ENCODE results near the gene DNASE1L2. TPM values are rescaled to one million over a fixed set of nuclear protein-coding genes. Genes with fewer than 3 reads are reported as not detected.

Gene DNASE1L2, protein sequence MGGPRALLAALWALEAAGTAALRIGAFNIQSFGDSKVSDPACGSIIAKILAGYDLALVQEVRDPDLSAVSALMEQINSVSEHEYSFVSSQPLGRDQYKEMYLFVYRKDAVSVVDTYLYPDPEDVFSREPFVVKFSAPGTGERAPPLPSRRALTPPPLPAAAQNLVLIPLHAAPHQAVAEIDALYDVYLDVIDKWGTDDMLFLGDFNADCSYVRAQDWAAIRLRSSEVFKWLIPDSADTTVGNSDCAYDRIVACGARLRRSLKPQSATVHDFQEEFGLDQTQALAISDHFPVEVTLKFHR
- total RNA-seq (0.89 TPM), polyA plus RNA-seq (ENCODE audit: insufficient read depth in 1 of 8, insufficient read length in 8 of 8, low replicate concordance in 1 of 8) (1 to 10 TPM in 1 of 8 donors, under 1 TPM in 7; 0.60 to 1.2 (median 0.84) TPM)
- long read RNA-seq, donor 1, result 0 reads
- long read RNA-seq, donor 2, result 0 reads
- long read RNA-seq, donor 3, result 0 reads
- long read RNA-seq, donor 4, result 0 reads
- long read RNA-seq, donor 5, result 0 reads
- long read RNA-seq, donor 6, result 0 reads
- long read RNA-seq, donor 7, result 0 reads
- long read RNA-seq, donor 8, result 0 reads
- long read RNA-seq, donor 9, result 0 reads
- long read RNA-seq, donor 10, result 0 reads
- long read RNA-seq, donor 11, result 0 reads

DNA sequence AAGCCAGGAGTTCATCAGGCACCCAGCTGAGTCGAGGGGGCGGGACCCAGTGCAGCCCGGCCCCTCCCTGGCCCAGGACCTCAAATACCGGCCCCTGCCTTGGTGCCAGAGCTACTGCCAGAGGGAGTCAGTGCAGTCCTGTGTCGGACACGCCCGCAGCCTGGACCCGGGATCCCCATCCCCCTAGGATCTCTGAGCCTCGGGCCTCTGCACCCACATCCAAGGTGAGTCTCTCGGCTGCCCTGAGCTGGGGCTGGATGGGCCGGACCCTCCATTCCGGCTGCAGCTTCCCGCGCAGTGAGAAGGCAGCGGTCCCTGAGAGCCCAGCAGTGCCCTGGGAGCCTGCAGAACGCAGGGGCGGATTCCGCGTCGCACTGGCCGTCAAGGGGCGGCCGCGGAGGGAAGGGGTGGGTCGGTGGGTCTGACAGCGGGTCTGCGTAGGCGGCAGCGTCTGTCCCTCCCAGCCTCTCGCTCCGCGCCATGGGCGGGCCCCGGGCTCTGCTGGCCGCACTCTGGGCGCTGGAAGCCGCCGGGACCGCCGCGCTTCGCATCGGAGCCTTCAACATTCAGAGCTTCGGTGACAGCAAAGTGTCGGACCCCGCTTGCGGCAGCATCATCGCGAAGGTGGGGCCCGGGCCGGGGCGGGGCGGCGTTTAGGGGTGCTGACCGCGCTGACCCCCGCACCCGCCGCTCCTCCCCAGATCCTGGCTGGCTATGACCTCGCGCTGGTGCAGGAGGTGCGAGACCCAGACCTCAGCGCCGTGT, at the start of gene DNASE1L2:
TSS of gene DNASE1L2 (plus strand) at position 108 of the 765 bp plus-strand sequence. CDS start at position 481, 373 bp downstream.
- DNase-seq, result peak; percentile 49
- H3K4me1 ChIP-seq (ENCODE audit: control insufficient read depth, insufficient read depth, low read length), result peaks cover 22% of the 10 kb centered on the region
- no peaks in the 10 kb centered on the region for H3K9me3 ChIP-seq (replicated peaks; ENCODE audit: control insufficient read depth, low read depth, low read length)
- peaks cover 64% of the 10 kb centered on the region for H3K36me3 ChIP-seq (ENCODE audit: control insufficient read depth, insufficient read depth, low read length)
- 4% methylated on average over 63 of the region's 64 CpGs for WGBS (ENCODE audit: insufficient coverage)
- no peak within 1 kb of the TSS for H3K27ac ChIP-seq (ENCODE audit: low read length)
- H3K4me3 ChIP-seq (ENCODE audit: low read length), result peak within 1 kb of the TSS; percentile 10
- H3K27me3 ChIP-seq (ENCODE audit: control insufficient read depth, insufficient read depth, low read length), result peaks cover 37% of the 10 kb centered on the region

DNA sequence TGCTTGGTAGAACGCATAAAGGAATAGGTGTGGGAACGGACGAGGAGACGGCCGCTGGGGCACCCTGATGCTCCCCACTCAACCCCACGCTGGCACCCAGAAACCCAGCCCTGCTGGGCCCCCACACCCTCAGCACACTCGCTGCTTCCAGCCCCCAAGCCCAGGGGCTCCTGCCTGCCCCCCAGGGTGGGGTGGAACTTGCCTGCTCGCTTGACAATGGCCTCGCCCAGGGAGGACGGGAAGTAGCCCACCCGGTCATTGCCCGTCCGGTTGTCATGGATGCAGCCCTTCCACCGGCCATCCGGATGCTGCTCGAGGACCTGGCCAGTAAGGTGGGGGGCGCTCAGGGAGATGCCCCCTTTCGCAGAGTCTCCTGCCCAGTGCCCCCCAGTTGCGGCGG, 49.7 kb upstream of the DNASE1L2 start:
- DNase-seq, result no peak
- Histone ChIP-seq H3K4me1 (ENCODE audit: control insufficient read depth, insufficient read depth, low read length) (no peaks in the 10 kb centered on the region), H3K4me3 (ENCODE audit: low read length) (no peak overlapping the region), H3K36me3 (ENCODE audit: control insufficient read depth, insufficient read depth, low read length) (peaks cover 3% of the 10 kb centered on the region), H3K27ac (ENCODE audit: low read length) (no peak overlapping the region), H3K9me3 (replicated peaks; ENCODE audit: control insufficient read depth, low read depth, low read length) (no peaks in the 10 kb centered on the region), H3K27me3 (ENCODE audit: control insufficient read depth, insufficient read depth, low read length) (no peaks in the 10 kb centered on the region)
- 82% methylated on average over 17 of the region's 20 CpGs for WGBS (ENCODE audit: insufficient coverage)

DNA sequence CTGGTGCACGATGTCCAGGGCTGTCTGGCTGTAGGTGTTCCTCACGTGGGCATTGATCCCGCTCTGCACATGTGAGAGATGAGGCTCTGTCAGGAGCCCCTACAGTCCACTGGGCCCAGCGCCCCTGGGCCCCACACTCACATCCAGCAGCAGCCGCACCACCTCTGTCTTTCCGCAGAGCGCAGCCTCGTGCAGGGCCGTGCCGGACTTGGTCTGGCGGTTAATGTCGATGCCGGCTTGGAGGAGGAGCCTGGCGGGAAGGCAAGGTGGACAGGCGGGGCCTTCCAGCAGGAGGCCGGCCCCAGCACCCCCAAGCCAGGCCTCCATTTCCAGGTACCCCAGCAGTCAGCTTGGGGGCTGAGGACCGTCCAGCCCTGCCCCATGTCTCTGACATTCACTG, 49.0 kb upstream of the DNASE1L2 start:
- DNase-seq, result no peak
- no peaks in the 10 kb centered on the region for H3K4me1 ChIP-seq (ENCODE audit: control insufficient read depth, insufficient read depth, low read length)

DNA sequence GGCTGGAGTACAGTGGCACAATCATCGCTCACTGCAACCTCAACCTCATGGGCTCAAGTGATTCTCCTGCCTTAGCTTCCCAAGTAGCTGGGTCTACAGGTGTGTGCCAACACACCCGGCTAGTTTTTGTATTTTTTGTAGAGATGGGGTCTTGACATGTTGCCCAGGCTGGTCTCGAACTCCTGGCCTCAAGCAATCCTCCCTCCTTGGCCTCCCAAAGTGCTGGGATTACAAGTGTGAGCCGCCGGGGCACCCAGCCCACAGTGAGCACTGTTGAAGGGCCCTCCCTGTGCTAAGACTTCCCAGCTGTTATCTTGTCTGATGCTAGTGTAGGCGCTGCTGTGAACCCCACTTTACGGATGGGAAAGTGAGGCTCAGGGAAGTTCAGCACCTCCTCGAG, 47.8 kb upstream of the DNASE1L2 start:
- H3K4me1 ChIP-seq (ENCODE audit: control insufficient read depth, insufficient read depth, low read length), result no peaks in the 10 kb centered on the region
- H3K27ac ChIP-seq (ENCODE audit: low read length), result no peak overlapping the region
- no peaks in the 10 kb centered on the region for H3K9me3 ChIP-seq (replicated peaks; ENCODE audit: control insufficient read depth, low read depth, low read length)
- peaks cover 3% of the 10 kb centered on the region for H3K36me3 ChIP-seq (ENCODE audit: control insufficient read depth, insufficient read depth, low read length)
- WGBS (ENCODE audit: insufficient coverage), result 94% methylated on average over 6 of the region's 8 CpGs
- H3K4me3 ChIP-seq (ENCODE audit: low read length), result no peak overlapping the region
- H3K27me3 ChIP-seq (ENCODE audit: control insufficient read depth, insufficient read depth, low read length), result peaks cover under 1% of the 10 kb centered on the region
- DNase-seq, result no peak

More for the DNA sequence above, 49.0 kb upstream of the DNASE1L2 start:
- Histone ChIP-seq H3K9me3 (replicated peaks; ENCODE audit: control insufficient read depth, low read depth, low read length) (no peaks in the 10 kb centered on the region), H3K36me3 (ENCODE audit: control insufficient read depth, insufficient read depth, low read length) (peaks cover 3% of the 10 kb centered on the region), H3K27me3 (ENCODE audit: control insufficient read depth, insufficient read depth, low read length) (no peaks in the 10 kb centered on the region), H3K27ac (ENCODE audit: low read length) (no peak overlapping the region), H3K4me3 (ENCODE audit: low read length) (no peak overlapping the region)
- 59% methylated on average over 16 of the region's 17 CpGs for WGBS (ENCODE audit: insufficient coverage)

DNA sequence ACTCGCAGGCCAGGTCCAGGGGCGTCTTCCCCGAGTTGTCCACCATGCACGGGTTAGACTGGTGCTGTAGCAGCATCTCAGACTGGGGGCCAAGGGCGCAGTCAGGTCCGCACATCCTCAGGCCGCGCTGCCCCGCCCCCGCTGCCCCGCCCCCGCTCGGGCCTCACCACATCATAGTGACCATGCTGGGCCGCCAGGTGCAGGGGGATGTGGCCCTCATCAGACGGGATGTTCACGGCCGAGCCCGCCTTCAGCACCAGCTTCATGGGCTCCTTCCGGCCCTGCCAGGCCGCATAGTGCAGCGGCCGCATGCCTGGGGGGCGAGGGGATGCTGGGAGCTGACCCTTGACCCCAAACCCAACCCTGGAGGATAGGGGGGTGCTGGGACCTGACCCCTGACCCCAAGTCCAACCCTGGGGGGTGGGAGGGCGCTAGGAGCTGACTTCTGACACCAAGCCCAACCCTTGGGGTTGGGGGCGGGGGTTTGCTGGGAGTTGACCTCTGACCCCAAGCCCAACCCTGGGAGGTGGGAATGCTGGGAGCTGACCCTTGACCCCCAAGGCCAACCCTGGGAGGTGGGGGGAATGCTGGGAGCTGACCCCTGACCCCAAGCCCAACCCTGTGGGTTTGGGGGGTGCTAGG, 46.9 kb upstream of the DNASE1L2 start:
- DNase-seq, result no peak
- Histone ChIP-seq H3K9me3 (replicated peaks; ENCODE audit: control insufficient read depth, low read depth, low read length) (no peaks in the 10 kb centered on the region), H3K4me3 (ENCODE audit: low read length) (no peak overlapping the region), H3K27ac (ENCODE audit: low read length) (no peak overlapping the region), H3K27me3 (ENCODE audit: control insufficient read depth, insufficient read depth, low read length) (peaks cover 9% of the 10 kb centered on the region), H3K36me3 (ENCODE audit: control insufficient read depth, insufficient read depth, low read length) (peaks cover 3% of the 10 kb centered on the region), H3K4me1 (ENCODE audit: control insufficient read depth, insufficient read depth, low read length) (peaks cover 2% of the 10 kb centered on the region)
- WGBS (ENCODE audit: insufficient coverage), result 87% methylated on average over 16 of the region's 25 CpGs

DNA sequence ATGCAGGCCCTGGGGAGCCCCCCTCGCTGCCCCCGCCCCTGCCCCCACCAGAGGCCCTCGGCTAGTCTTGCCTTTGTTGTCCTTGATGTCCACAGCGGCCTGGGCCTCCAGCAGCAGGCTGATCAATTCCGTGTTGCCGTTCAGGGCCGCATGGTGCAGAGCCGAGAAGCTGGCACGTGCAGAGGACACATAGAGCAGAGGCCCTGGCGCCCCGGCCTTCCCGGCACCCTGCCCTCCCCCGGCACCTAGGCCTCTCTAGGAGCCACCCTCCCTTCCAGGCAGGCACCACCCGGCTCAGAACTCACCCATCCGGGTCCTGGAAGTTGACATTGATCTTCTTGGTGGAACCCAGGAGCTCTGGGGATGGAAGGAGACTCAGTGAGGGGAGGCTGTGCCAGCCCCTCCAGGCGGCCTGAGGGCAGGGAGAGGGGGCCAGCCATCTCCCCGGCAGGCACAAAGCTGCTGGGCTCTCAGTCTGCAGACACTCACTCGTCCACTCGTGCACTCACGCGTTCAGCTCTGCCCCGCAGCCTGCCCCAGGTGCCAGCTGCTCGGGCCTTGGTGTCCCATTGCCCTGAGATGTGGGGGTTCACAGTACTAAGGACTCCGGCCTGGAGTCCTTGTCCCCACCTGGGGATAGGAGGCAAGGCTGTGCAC, 46.1 kb upstream of the DNASE1L2 start:
- no peak for DNase-seq
- H3K27me3 ChIP-seq (ENCODE audit: control insufficient read depth, insufficient read depth, low read length), result peaks cover 17% of the 10 kb centered on the region
- no peak overlapping the region for H3K4me3 ChIP-seq (ENCODE audit: low read length)
- H3K4me1 ChIP-seq (ENCODE audit: control insufficient read depth, insufficient read depth, low read length), result peaks cover 10% of the 10 kb centered on the region
- H3K27ac ChIP-seq (ENCODE audit: low read length), result no peak overlapping the region
- WGBS (ENCODE audit: insufficient coverage), result 67% methylated on average over 15 of the region's 24 CpGs
- H3K36me3 ChIP-seq (ENCODE audit: control insufficient read depth, insufficient read depth, low read length), result peaks cover 3% of the 10 kb centered on the region
- H3K9me3 ChIP-seq (replicated peaks; ENCODE audit: control insufficient read depth, low read depth, low read length), result no peaks in the 10 kb centered on the region

DNA sequence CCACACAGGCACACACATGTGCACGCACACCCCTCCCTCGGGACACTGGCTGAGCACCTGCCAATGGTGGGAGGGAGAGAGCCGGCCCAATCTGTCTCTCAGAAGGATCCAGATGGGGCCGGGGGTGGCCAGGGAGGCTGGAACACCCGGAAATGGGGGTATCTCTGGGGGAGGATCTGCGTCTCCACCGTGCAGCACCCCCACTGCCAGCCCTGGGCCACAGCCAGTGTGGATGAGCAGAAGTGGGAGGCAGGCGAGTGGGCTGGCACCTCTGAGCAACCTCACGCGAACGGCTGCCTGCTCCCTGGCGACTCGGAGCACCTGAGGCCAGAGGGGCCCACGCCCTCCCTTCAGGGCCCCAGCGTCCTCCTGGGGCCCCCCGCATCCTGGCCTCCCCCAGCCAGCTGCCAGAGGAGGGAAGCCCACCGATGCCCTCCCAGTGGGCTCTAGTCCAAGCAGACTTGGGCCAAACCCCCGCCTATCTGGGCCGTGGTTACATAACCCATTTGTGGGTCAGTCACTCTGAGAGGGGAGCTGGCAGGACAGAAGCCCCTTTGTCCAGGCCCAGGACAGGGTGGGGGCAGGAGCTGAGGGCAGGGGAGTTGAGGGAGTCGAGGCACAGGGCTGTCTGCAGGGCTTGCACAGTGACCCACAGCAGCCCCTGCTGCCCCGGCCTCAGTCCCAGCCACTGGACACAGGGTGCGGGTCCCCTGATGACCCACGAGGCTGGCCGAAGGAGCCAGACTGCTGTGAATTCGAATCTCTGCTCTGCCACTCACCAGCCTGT, 45.4 kb upstream of the DNASE1L2 start:
- Histone ChIP-seq H3K4me1 (ENCODE audit: control insufficient read depth, insufficient read depth, low read length) (peaks cover 17% of the 10 kb centered on the region), H3K27me3 (ENCODE audit: control insufficient read depth, insufficient read depth, low read length) (peaks cover 24% of the 10 kb centered on the region), H3K27ac (ENCODE audit: low read length) (no peak overlapping the region), H3K36me3 (ENCODE audit: control insufficient read depth, insufficient read depth, low read length) (peaks cover 3% of the 10 kb centered on the region), H3K4me3 (ENCODE audit: low read length) (no peak overlapping the region), H3K9me3 (replicated peaks; ENCODE audit: control insufficient read depth, low read depth, low read length) (no peaks in the 10 kb centered on the region)
- no peak for DNase-seq
- WGBS (ENCODE audit: insufficient coverage), result 63% methylated on average over 20 of the region's 25 CpGs

DNA sequence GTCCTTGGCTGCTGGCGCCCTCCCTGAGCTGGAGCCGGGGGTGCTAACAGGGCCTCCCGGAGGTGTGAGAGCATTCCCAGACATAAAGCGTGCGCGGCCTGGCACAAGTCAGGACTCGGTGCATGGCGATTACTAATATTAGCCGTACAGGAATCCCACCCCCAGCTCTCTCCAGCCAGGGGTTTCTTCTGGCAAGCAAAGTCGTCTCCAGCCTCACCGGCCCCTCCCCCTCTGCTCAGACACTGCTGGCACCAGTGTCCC, 44.9 kb upstream of the DNASE1L2 start:
- Histone ChIP-seq H3K36me3 (ENCODE audit: control insufficient read depth, insufficient read depth, low read length) (no peaks in the 10 kb centered on the region), H3K4me1 (ENCODE audit: control insufficient read depth, insufficient read depth, low read length) (peaks cover 18% of the 10 kb centered on the region), H3K9me3 (replicated peaks; ENCODE audit: control insufficient read depth, low read depth, low read length) (no peaks in the 10 kb centered on the region), H3K4me3 (ENCODE audit: low read length) (no peak overlapping the region), H3K27me3 (ENCODE audit: control insufficient read depth, insufficient read depth, low read length) (peaks cover 25% of the 10 kb centered on the region), H3K27ac (ENCODE audit: low read length) (no peak overlapping the region)
- no peak for DNase-seq
- 66% methylated on average over 11 of the region's 11 CpGs for WGBS (ENCODE audit: insufficient coverage)

DNA sequence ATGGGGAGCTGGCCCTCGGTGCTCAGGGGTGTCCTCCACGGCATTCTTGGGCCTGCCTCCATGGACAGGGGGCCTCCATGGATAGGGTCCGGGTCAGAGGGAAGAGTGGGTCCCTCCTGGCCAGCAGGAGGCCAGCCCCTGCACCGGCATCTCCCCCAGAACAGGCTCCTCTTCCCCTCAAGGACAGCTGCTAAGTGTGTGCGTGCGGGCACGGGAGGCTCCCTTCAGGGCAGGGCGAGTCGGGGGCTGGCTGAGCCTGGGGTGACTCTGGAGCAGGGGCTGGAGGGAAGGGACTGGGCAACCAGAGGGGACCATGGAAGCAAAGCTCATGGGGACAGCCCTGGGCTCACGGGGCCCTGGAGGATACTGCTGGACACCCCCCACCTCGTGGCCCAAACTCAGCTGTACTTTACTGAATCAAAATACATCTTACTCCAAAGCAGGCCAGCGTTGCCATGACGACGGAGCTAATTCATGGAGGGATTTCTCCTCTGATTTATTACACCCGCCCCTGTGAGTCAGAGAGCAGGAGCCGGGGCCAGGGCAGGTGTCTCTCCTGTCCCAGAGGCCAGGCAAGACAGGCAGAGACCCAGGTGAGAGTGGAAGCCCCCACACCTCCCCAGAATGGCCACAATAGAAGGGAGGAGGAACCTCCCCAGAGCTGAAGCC, 41.9 kb upstream of the DNASE1L2 start:
- Histone ChIP-seq H3K36me3 (ENCODE audit: control insufficient read depth, insufficient read depth, low read length) (no peaks in the 10 kb centered on the region), H3K27me3 (ENCODE audit: control insufficient read depth, insufficient read depth, low read length) (peaks cover 45% of the 10 kb centered on the region), H3K4me3 (ENCODE audit: low read length) (no peak overlapping the region), H3K27ac (ENCODE audit: low read length) (no peak overlapping the region), H3K4me1 (ENCODE audit: control insufficient read depth, insufficient read depth, low read length) (peaks cover 18% of the 10 kb centered on the region), H3K9me3 (replicated peaks; ENCODE audit: control insufficient read depth, low read depth, low read length) (no peaks in the 10 kb centered on the region)
- peak; percentile 65 for DNase-seq
- 30% methylated on average over 6 of the region's 16 CpGs for WGBS (ENCODE audit: insufficient coverage)

Data from muscle of leg (tissue), 16 donors.